HepG2 (cell line): ENCODE results near the gene PLSCR4. TPM values are rescaled to one million over a fixed set of nuclear protein-coding genes. Genes with fewer than 3 reads are reported as not detected.
A peak's percentile ranks its signal among the peaks of the same experiment; 100 is the strongest.

Source experiments
- CENPX ChIP-seq: sonication (generic); formaldehyde crosslinking; IDR thresholded peaks from 2 replicates; pipeline ENCODE4 v1.9.0; 2021; ENCODE audit warnings: mild to moderate bottlenecking, missing genetic modification reagents, moderate library complexity
- DMAP1 ChIP-seq: IDR thresholded peaks from 2 replicates; pipeline ENCODE4 v1.6.1; 2016
- ERF ChIP-seq: IDR thresholded peaks from 2 replicates; pipeline ENCODE4 v1.6.1; 2018; ENCODE audit warnings: missing biosample characterization, missing genetic modification reagents
- ESRRA ChIP-seq: sonication (generic); formaldehyde crosslinking; IDR thresholded peaks from 2 replicates; pipeline ENCODE4 v1.5.1; 2020; ENCODE audit warnings: mild to moderate bottlenecking, low read depth, missing genetic modification reagents
- FIP1L1 ChIP-seq: fragments of 200-400 bp; formaldehyde crosslinking; IDR thresholded peaks from 2 replicates; pipeline ENCODE4 v1.6.1; 2018; ENCODE audit warnings: low read depth, mild to moderate bottlenecking, low read length, moderate library complexity, borderline replicate concordance; ENCODE audit not compliant: insufficient read depth
- FOXO1 ChIP-seq: sonication (generic); formaldehyde crosslinking; IDR thresholded peaks from 2 replicates; pipeline ENCODE4 v1.4.0; 2020; ENCODE audit warnings: missing genetic modification reagents
- HNF1B ChIP-seq: sonication (generic); formaldehyde crosslinking; IDR thresholded peaks from 2 replicates; pipeline ENCODE4 v1.5.1; 2020; ENCODE audit warnings: mild to moderate bottlenecking, moderate library complexity, missing genetic modification reagents
- ISX ChIP-seq: sonication (generic); formaldehyde crosslinking; conservative IDR thresholded peaks from 2 replicates; pipeline ENCODE4 v1.5.0; 2020; ENCODE audit warnings: missing genetic modification reagents
- MXI1 ChIP-seq: IDR thresholded peaks from 3 replicates; pipeline ENCODE4 v1.6.1; 2012; ENCODE audit warnings: low read depth, low read length, inconsistent platforms, borderline replicate concordance
- PATZ1 ChIP-seq: sonication (generic); formaldehyde crosslinking; IDR thresholded peaks from 2 replicates; pipeline ENCODE4 v1.4.0; 2020; ENCODE audit warnings: missing genetic modification reagents
- PHF8 ChIP-seq: sonication (generic); formaldehyde crosslinking; IDR thresholded peaks from 2 replicates; pipeline ENCODE4 v1.5.0; 2020; ENCODE audit warnings: missing genetic modification reagents
- RARG ChIP-seq: sonication (generic); formaldehyde crosslinking; IDR thresholded peaks from 2 replicates; pipeline ENCODE4 v1.4.0; 2020; ENCODE audit warnings: low read depth, mild to moderate bottlenecking, missing genetic modification reagents
- RELA ChIP-seq: sonication (generic); formaldehyde crosslinking; IDR thresholded peaks from 2 replicates; pipeline ENCODE4 v1.4.0; 2020; ENCODE audit warnings: missing genetic modification reagents
- TBP ChIP-seq: sonication (generic); formaldehyde crosslinking; IDR thresholded peaks from 2 replicates; pipeline ENCODE4 v1.5.0; 2020; ENCODE audit warnings: missing genetic modification reagents
- TOPORS ChIP-seq: sonication (generic); formaldehyde crosslinking; IDR thresholded peaks from 2 replicates; pipeline ENCODE4 v1.8.0; 2023; ENCODE audit warnings: mild to moderate bottlenecking, missing genetic modification reagents
- ZFX ChIP-seq: sonication (generic); formaldehyde crosslinking; IDR thresholded peaks from 2 replicates; pipeline ENCODE4 v1.4.0; 2020; ENCODE audit warnings: mild to moderate bottlenecking, low read depth, missing genetic modification reagents, moderate library complexity
- ZNF124 ChIP-seq: sonication (generic); formaldehyde crosslinking; IDR thresholded peaks from 2 replicates; pipeline ENCODE4 v1.4.0; 2020; ENCODE audit warnings: missing genetic modification reagents
- ZNF225 ChIP-seq: sonication (generic); formaldehyde crosslinking; IDR thresholded peaks from 2 replicates; pipeline ENCODE4 v1.4.0; 2020; ENCODE audit warnings: mild to moderate bottlenecking, missing genetic modification reagents
- ZNF333 ChIP-seq: sonication (generic); formaldehyde crosslinking; IDR thresholded peaks from 2 replicates; pipeline ENCODE4 v1.4.0; 2020; ENCODE audit warnings: mild to moderate bottlenecking, missing genetic modification reagents, borderline replicate concordance
- ZNF432 ChIP-seq: sonication (generic); formaldehyde crosslinking; IDR thresholded peaks from 2 replicates; pipeline ENCODE4 v1.5.0; 2020; ENCODE audit warnings: missing genetic modification reagents, mild to moderate bottlenecking, borderline replicate concordance
- ZSCAN30 ChIP-seq: sonication (generic); formaldehyde crosslinking; IDR thresholded peaks from 2 replicates; pipeline ENCODE4 v1.5.0; 2020; ENCODE audit warnings: mild to moderate bottlenecking, missing genetic modification reagents
- polyA plus RNA-seq, 8 experiments: library from polyadenylated mRNA; depleted of rRNA in 3 of 8; stranded (reverse) in 7 of 8; unstranded in 1 of 8; fragments of >200 nt; fragmentation: Illumina TruSeq in 4 of 8; extraction: Trizol in 4 of 8; gene quantifications; 2 replicates each; pipeline versions ENCODE4 v1.2.1 to v1.2.3, GENCODE V29; 2011 to 2016; ENCODE audit warnings: low read depth in 4 of 8, missing spikeins in 1 of 8, mixed read lengths in 1 of 8; ENCODE audit not compliant: insufficient read depth in 1 of 8
- total RNA-seq, 5 experiments: library from RNA; depleted of rRNA; stranded (reverse); fragments of >200 nt; fragmentation: Illumina TruSeq; extraction: Trizol; gene quantifications; 2 replicates each; pipeline ENCODE4 v1.2.3, GENCODE V29; 2016; ENCODE audit warnings: low read depth in 1 of 5
- TF ChIP-seq, protein P1 (sequence below): IDR thresholded peaks from 2 replicates; pipeline ENCODE4 v1.6.1; 2016
- TF ChIP-seq, protein P2 (sequence below): sonication (generic); formaldehyde crosslinking; IDR thresholded peaks from 2 replicates; pipeline ENCODE4 v1.5.1; 2020; ENCODE audit warnings: mild to moderate bottlenecking, missing genetic modification reagents, moderate library complexity
- TF ChIP-seq, protein P3 (sequence below): sonication (generic); formaldehyde crosslinking; conservative IDR thresholded peaks from 2 replicates; pipeline ENCODE4 v1.8.0; 2022; ENCODE audit warnings: low read depth, missing genetic modification reagents

The PLSCR4 gene
- total and polyA plus RNA-seq, 2 of the 13 experiments (the other 11 are each of a cell fraction or from before 2014, with no cell fraction given) = 1.5 to 59.0 TPM

DNA sequence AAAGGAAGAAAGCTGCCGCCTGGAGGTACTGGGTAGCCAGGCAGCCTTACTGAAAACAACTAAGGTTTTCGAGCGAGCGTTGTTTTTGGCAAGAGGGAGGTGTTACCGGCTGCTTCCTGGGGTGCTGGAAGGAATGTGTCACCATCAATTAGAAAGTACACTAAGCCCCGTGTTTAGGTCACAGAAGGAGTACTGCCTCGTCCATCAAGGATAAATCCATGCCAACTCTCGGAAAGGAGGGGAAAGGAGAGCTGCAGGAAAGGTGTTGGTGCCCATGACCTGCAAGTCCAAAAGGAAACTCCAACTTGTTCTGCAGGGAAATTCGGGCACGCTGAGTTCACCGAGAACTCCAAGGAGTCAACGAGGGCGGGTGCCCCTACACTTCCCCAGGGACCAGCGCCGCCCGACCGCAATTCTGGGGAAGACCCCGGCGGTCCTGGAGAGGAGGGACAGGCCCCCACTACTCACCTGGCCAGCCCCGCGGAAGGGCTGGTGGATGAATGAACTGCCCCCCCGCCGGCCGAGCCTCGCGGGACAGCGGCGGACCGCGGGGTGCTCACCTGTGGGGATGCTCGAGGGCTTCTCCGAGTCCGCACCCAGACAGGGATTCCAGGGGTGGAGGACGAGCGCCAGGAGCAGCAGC is 90.5 kb downstream of the PLSCR4 start (continued):
- TF ChIP-seq ISX (no peak), ZNF432 (CRISPR knock-in tag) (no peak), PATZ1 (CRISPR knock-in tag) (0 out of 2 replicates have a peak, but pooled peaks have one; percentile 5), RARG (no peak), ESRRA (CRISPR knock-in tag) (no peak), ZFX (CRISPR knock-in tag) (no peak), ZNF124 (CRISPR knock-in tag) (no peak), HNF1B (CRISPR knock-in tag) (peak; percentile 60), TBP (CRISPR knock-in tag) (no peak), DMAP1 (no peak), PHF8 (CRISPR knock-in tag) (peak; percentile 46), CENPX (CRISPR knock-in tag) (no peak), ZNF333 (CRISPR knock-in tag) (0 out of 2 replicates have a peak, but pooled peaks have one; percentile 52), MXI1 (no peak), ZSCAN30 (CRISPR knock-in tag) (no peak), RELA (no peak), FOXO1 (no peak), ZNF225 (no peak), TOPORS (CRISPR knock-in tag) (no peak), ERF (CRISPR knock-in tag) (no peak), FIP1L1 (no peak)
- TF ChIP-seq, protein P1, sequence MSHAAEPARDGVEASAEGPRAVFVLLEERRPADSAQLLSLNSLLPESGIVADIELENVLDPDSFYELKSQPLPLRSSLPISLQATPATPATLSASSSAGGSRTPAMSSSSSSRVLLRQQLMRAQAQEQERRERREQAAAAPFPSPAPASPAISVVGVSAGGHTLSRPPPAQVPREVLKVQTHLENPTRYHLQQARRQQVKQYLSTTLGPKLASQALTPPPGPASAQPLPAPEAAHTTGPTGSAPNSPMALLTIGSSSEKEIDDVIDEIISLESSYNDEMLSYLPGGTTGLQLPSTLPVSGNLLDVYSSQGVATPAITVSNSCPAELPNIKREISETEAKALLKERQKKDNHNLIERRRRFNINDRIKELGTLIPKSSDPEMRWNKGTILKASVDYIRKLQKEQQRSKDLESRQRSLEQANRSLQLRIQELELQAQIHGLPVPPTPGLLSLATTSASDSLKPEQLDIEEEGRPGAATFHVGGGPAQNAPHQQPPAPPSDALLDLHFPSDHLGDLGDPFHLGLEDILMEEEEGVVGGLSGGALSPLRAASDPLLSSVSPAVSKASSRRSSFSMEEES = no peak
- TF ChIP-seq, protein P2, sequence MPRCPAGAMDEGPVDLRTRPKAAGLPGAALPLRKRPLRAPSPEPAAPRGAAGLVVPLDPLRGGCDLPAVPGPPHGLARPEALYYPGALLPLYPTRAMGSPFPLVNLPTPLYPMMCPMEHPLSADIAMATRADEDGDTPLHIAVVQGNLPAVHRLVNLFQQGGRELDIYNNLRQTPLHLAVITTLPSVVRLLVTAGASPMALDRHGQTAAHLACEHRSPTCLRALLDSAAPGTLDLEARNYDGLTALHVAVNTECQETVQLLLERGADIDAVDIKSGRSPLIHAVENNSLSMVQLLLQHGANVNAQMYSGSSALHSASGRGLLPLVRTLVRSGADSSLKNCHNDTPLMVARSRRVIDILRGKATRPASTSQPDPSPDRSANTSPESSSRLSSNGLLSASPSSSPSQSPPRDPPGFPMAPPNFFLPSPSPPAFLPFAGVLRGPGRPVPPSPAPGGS (CRISPR knock-in tag) = no peak
- TF ChIP-seq, protein P3, sequence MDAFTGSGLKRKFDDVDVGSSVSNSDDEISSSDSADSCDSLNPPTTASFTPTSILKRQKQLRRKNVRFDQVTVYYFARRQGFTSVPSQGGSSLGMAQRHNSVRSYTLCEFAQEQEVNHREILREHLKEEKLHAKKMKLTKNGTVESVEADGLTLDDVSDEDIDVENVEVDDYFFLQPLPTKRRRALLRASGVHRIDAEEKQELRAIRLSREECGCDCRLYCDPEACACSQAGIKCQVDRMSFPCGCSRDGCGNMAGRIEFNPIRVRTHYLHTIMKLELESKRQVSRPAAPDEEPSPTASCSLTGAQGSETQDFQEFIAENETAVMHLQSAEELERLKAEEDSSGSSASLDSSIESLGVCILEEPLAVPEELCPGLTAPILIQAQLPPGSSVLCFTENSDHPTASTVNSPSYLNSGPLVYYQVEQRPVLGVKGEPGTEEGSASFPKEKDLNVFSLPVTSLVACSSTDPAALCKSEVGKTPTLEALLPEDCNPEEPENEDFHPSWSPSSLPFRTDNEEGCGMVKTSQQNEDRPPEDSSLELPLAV = no peak
